Memory B cell (primary cell): ENCODE measurements around the gene AAK1.

Experiments
- ATAC-seq: fragments of 150-1000 bp; cut with Tn5 transposase; 2 replicates; pipeline ENCODE4 v1.10.0; 2021; ENCODE audit warnings: low read depth, mild to moderate bottlenecking, moderate library complexity
- DNase-seq, 2 donors: peaks; one replicate each; pipeline ENCODE4 v3.0.0; 2022; ENCODE audit warnings: low spot score in 2 of 2
- H3K27ac Mint-ChIP-seq: one replicate; pipeline ENCODE4 v1.8.0; 2022; ENCODE audit warnings: mild to moderate bottlenecking, moderate library complexity, mixed read lengths
- H3K27me3 Mint-ChIP-seq: one replicate; pipeline ENCODE4 v1.8.0; 2022; ENCODE audit warnings: mixed read lengths
- H3K36me3 Mint-ChIP-seq: one replicate; pipeline ENCODE4 v1.8.0; 2022; ENCODE audit warnings: mild to moderate bottlenecking, mixed read lengths
- H3K4me1 Mint-ChIP-seq: one replicate; pipeline ENCODE4 v1.8.0; 2022; ENCODE audit warnings: mixed read lengths
- H3K4me3 Mint-ChIP-seq: one replicate; pipeline ENCODE4 v1.8.0; 2022; ENCODE audit warnings: mild to moderate bottlenecking, moderate library complexity, mixed read lengths
- H3K9me3 Mint-ChIP-seq: one replicate; pipeline ENCODE4 v1.8.0; 2022; ENCODE audit warnings: mixed read lengths

Gene AAK1

GRCh38 chr2:69524799-69525198, 118.7 kb downstream of the AAK1 start:
- Mint-ChIP-seq H3K36me3 (no peaks in the 10 kb centered on the region), H3K4me1 (no peaks in the 10 kb centered on the region), H3K9me3 (no peaks in the 10 kb centered on the region), H3K27me3 (no peaks in the 10 kb centered on the region), H3K27ac (no peak overlapping the region), H3K4me3 (no peak overlapping the region)
- DNase-seq = no peak
- ATAC-seq = no peak

GRCh38 chr2:69521747-69522146, 121.8 kb downstream of the AAK1 start:
- Mint-ChIP-seq H3K4me3 (no peak overlapping the region), H3K27ac (no peak overlapping the region), H3K4me1 (no peaks in the 10 kb centered on the region), H3K27me3 (no peaks in the 10 kb centered on the region), H3K9me3 (no peaks in the 10 kb centered on the region), H3K36me3 (no peaks in the 10 kb centered on the region)
- ATAC-seq (no peak), DNase-seq (no peak)

GRCh38 chr2:69518841-69519240, 124.7 kb downstream of the AAK1 start:
- H3K4me1 Mint-ChIP-seq = no peaks in the 10 kb centered on the region
- no peaks in the 10 kb centered on the region for H3K36me3 Mint-ChIP-seq
- H3K27me3 Mint-ChIP-seq = no peaks in the 10 kb centered on the region
- H3K9me3 Mint-ChIP-seq = no peaks in the 10 kb centered on the region
- no peak overlapping the region for H3K27ac Mint-ChIP-seq
- DNase-seq = no peak
- H3K4me3 Mint-ChIP-seq = no peak overlapping the region
- no peak for ATAC-seq

- no peak overlapping the region for H3K27ac Mint-ChIP-seq
- H3K4me1 Mint-ChIP-seq = no peaks in the 10 kb centered on the region
- no peaks in the 10 kb centered on the region for H3K9me3 Mint-ChIP-seq
- no peak for DNase-seq
- no peak overlapping the region for H3K4me3 Mint-ChIP-seq
- no peaks in the 10 kb centered on the region for H3K27me3 Mint-ChIP-seq
- peaks cover 2% of the 10 kb centered on the region for H3K36me3 Mint-ChIP-seq
- no peak for ATAC-seq
Observed at GRCh38 chr2:69517410-69517809, 126.1 kb downstream of the AAK1 start.

GRCh38 chr2:69514819-69515218, 128.7 kb downstream of the AAK1 start:
- ATAC-seq (no peak), DNase-seq (no peak)
- H3K9me3 Mint-ChIP-seq = peaks cover 2% of the 10 kb centered on the region
- H3K4me3 Mint-ChIP-seq = no peak overlapping the region
- H3K27me3 Mint-ChIP-seq = no peaks in the 10 kb centered on the region
- peaks cover 6% of the 10 kb centered on the region for H3K36me3 Mint-ChIP-seq
- no peak overlapping the region for H3K27ac Mint-ChIP-seq
- H3K4me1 Mint-ChIP-seq = no peaks in the 10 kb centered on the region

- peaks cover 6% of the 10 kb centered on the region for H3K36me3 Mint-ChIP-seq
- DNase-seq (no peak), ATAC-seq (no peak)
- no peaks in the 10 kb centered on the region for H3K4me1 Mint-ChIP-seq
- peaks cover 2% of the 10 kb centered on the region for H3K9me3 Mint-ChIP-seq
- no peak overlapping the region for H3K27ac Mint-ChIP-seq
- no peaks in the 10 kb centered on the region for H3K27me3 Mint-ChIP-seq
- H3K4me3 Mint-ChIP-seq = no peak overlapping the region
Observed at GRCh38 chr2:69514406-69514805, 129.1 kb downstream of the AAK1 start.

GRCh38 chr2:69512446-69512845, 131.1 kb downstream of the AAK1 start:
- no peak for ATAC-seq
- Mint-ChIP-seq H3K27ac (no peak overlapping the region), H3K4me3 (no peak overlapping the region), H3K4me1 (no peaks in the 10 kb centered on the region), H3K27me3 (no peaks in the 10 kb centered on the region), H3K9me3 (peaks cover 2% of the 10 kb centered on the region), H3K36me3 (peaks cover 6% of the 10 kb centered on the region)
- DNase-seq = no peak

GRCh38 chr2:69510204-69510603, 133.3 kb downstream of the AAK1 start:
- Mint-ChIP-seq H3K4me3 (no peak overlapping the region), H3K36me3 (peaks cover 6% of the 10 kb centered on the region), H3K4me1 (no peaks in the 10 kb centered on the region), H3K27me3 (no peaks in the 10 kb centered on the region), H3K9me3 (peaks cover 2% of the 10 kb centered on the region), H3K27ac (no peak overlapping the region)
- no peak for DNase-seq
- no peak for ATAC-seq

GRCh38 chr2:69509750-69510140, 133.8 kb downstream of the AAK1 start:
- H3K27me3 Mint-ChIP-seq = no peaks in the 10 kb centered on the region
- H3K4me3 Mint-ChIP-seq = no peak overlapping the region
- no peak for DNase-seq
- no peaks in the 10 kb centered on the region for H3K4me1 Mint-ChIP-seq
- peaks cover 6% of the 10 kb centered on the region for H3K36me3 Mint-ChIP-seq
- no peak for ATAC-seq
- no peak overlapping the region for H3K27ac Mint-ChIP-seq
- H3K9me3 Mint-ChIP-seq = peaks cover 2% of the 10 kb centered on the region

- peaks cover 6% of the 10 kb centered on the region for H3K36me3 Mint-ChIP-seq
- peaks cover 2% of the 10 kb centered on the region for H3K9me3 Mint-ChIP-seq
- no peaks in the 10 kb centered on the region for H3K27me3 Mint-ChIP-seq
- H3K4me3 Mint-ChIP-seq = no peak overlapping the region
- H3K4me1 Mint-ChIP-seq = no peaks in the 10 kb centered on the region
- DNase-seq = no peak
- H3K27ac Mint-ChIP-seq = no peak overlapping the region
- ATAC-seq = no peak
Observed at GRCh38 chr2:69509011-69509749, 134.4 kb downstream of the AAK1 start.

- Mint-ChIP-seq H3K27ac (no peak overlapping the region), H3K36me3 (peaks cover 4% of the 10 kb centered on the region)
Observed at GRCh38 chr2:69505710-69506109, 137.8 kb downstream of the AAK1 start.

GRCh38 chr2:69501301-69501700, 142.2 kb downstream of the AAK1 start:
- peaks cover 5% of the 10 kb centered on the region for H3K4me1 Mint-ChIP-seq
- H3K36me3 Mint-ChIP-seq = peaks cover 1% of the 10 kb centered on the region
- no peak overlapping the region for H3K27ac Mint-ChIP-seq
- DNase-seq (no peak), ATAC-seq (no peak)
- no peaks in the 10 kb centered on the region for H3K9me3 Mint-ChIP-seq
- H3K27me3 Mint-ChIP-seq = peaks cover 2% of the 10 kb centered on the region
- H3K4me3 Mint-ChIP-seq = no peak overlapping the region

More at GRCh38 chr2:69505710-69506109, 137.8 kb downstream of the AAK1 start:
- H3K9me3 Mint-ChIP-seq = peaks cover 2% of the 10 kb centered on the region
- H3K4me3 Mint-ChIP-seq = no peak overlapping the region
- no peaks in the 10 kb centered on the region for H3K4me1 Mint-ChIP-seq
- DNase-seq = no peak
- ATAC-seq = no peak
- no peaks in the 10 kb centered on the region for H3K27me3 Mint-ChIP-seq

- Mint-ChIP-seq H3K4me1 (peaks cover 5% of the 10 kb centered on the region), H3K27ac (no peak overlapping the region), H3K4me3 (no peak overlapping the region), H3K9me3 (no peaks in the 10 kb centered on the region), H3K36me3 (peaks cover 1% of the 10 kb centered on the region), H3K27me3 (peaks cover 2% of the 10 kb centered on the region)
- no peak for ATAC-seq
- DNase-seq = no peak
Observed at GRCh38 chr2:69499966-69500365, 143.6 kb downstream of the AAK1 start.

- Mint-ChIP-seq H3K9me3 (no peaks in the 10 kb centered on the region), H3K27ac (no peak overlapping the region), H3K4me1 (peaks cover 5% of the 10 kb centered on the region), H3K4me3 (peak overlapping the region; percentile 24), H3K27me3 (peaks cover 2% of the 10 kb centered on the region), H3K36me3 (peaks cover 1% of the 10 kb centered on the region)
- DNase-seq (peak; percentile 24 to 30), ATAC-seq (peak; percentile 100)
Observed at GRCh38 chr2:69499242-69499641, 144.3 kb downstream of the AAK1 start.

GRCh38 chr2:69495861-69496260, 147.7 kb downstream of the AAK1 start:
- no peak overlapping the region for H3K4me3 Mint-ChIP-seq
- DNase-seq = no peak
- no peaks in the 10 kb centered on the region for H3K9me3 Mint-ChIP-seq
- peaks cover 5% of the 10 kb centered on the region for H3K4me1 Mint-ChIP-seq
- H3K27ac Mint-ChIP-seq = no peak overlapping the region
- peaks cover 1% of the 10 kb centered on the region for H3K36me3 Mint-ChIP-seq
- ATAC-seq = no peak
- H3K27me3 Mint-ChIP-seq = peaks cover 2% of the 10 kb centered on the region
